Endothelial cell (in vitro differentiated cells): ENCODE data around the gene CCL17. TPM values are rescaled to one million over a fixed set of nuclear protein-coding genes. Genes with fewer than 3 reads are reported as not detected.

Experiments
- DNase-seq: peaks from one replicate; pipeline ENCODE4 v3.0.0; 2021; ENCODE audit warnings: low spot score
- H3K27ac Mint-ChIP-seq: one replicate; pipeline ENCODE4 v1.8.0; 2021; ENCODE audit warnings: mixed read lengths, inconsistent platforms; ENCODE audit not compliant: unreplicated experiment
- H3K27me3 Mint-ChIP-seq: one replicate; pipeline ENCODE4 v1.8.0; 2021; ENCODE audit warnings: mild to moderate bottlenecking, moderate library complexity, mixed read lengths, inconsistent platforms; ENCODE audit not compliant: unreplicated experiment
- H3K36me3 Mint-ChIP-seq: one replicate; pipeline ENCODE4 v1.8.0; 2021; ENCODE audit warnings: mild to moderate bottlenecking, low read depth, mixed read lengths, inconsistent platforms; ENCODE audit not compliant: unreplicated experiment
- H3K4me1 Mint-ChIP-seq: one replicate; pipeline ENCODE4 v1.8.0; 2021; ENCODE audit warnings: mild to moderate bottlenecking, mixed read lengths, inconsistent platforms; ENCODE audit not compliant: unreplicated experiment
- H3K4me3 Mint-ChIP-seq: one replicate; pipeline ENCODE4 v1.8.0; 2021; ENCODE audit warnings: mild to moderate bottlenecking, mixed read lengths, inconsistent platforms; ENCODE audit not compliant: unreplicated experiment
- H3K9me3 Mint-ChIP-seq: one replicate; pipeline ENCODE4 v1.8.0; 2021; ENCODE audit warnings: mixed read lengths, inconsistent platforms; ENCODE audit not compliant: unreplicated experiment
- total RNA-seq: library from RNA; stranded (reverse); fragmentation: NEBNext Ultra II Directional; extraction: Animal tissue kit (Norgen Biotek cat#: 25700); gene quantifications from one replicate; pipeline ENCODE4 v1.2.1, GENCODE V29; 2021; ENCODE audit not compliant: unreplicated experiment
- TF ChIP-seq, protein P1 (sequence below): fragments of 200-600 bp; sonication (generic); IDR thresholded peaks from one replicate; pipeline ENCODE4 v1.5.0; 2021; ENCODE audit warnings: antibody characterized with exemption; ENCODE audit not compliant: unreplicated experiment

Gene CCL17
- total RNA-seq, 1 donor from 2014 or later = not detected

DNA sequence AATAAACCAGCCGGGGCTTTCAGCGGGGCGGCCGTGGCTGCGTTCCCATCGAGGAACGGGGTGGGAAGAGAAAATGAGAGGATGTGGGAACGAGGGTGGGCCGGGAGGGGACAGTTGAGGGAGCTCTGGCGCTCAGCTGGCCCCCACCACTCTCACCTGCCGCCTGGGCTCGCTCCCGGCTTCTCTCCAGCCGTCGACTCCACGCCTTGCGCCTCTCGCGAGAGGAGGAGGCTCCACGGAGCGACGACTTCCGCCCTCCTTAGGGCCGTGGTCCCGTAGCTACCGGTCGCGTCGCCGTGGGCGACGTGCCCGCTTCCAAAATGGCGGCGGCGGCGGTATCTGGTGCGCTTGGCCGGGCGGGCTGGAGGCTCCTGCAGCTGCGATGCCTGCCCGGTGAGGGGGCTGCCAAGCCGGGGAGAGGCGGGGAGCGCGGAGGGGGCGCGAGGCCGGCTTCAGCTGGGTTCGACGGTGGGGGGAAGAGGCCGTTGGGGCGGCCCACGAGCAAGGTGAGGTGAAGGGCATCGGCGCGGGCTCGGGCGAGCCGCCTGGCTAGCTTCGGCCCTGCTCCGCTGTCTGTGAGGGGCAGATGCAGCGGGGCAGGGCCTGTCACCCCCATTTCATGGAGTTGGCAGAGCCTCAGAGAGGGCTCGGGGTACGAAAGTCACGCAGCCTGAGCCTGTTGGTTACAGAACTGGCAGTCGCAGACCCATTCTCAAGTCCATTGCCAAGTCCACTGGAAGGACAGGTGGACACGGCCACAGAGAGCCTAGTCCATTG, 42.8 kb downstream of the CCL17 start, which contains the start of the genes CIAPIN1 and COQ9:
Gene CIAPIN1, minus strand, starts transcription at position 200 of the 777 bp plus-strand sequence. CDS start 6,457 bp downstream, outside the sequence.
Gene COQ9, plus strand, starts transcription at position 294 of the 777 bp plus-strand sequence. Its CDS starts 27 bp downstream, at position 321.
- peak within 1 kb of the TSS; percentile 74 for H3K27ac Mint-ChIP-seq
- peak; percentile 93 for DNase-seq

DNA sequence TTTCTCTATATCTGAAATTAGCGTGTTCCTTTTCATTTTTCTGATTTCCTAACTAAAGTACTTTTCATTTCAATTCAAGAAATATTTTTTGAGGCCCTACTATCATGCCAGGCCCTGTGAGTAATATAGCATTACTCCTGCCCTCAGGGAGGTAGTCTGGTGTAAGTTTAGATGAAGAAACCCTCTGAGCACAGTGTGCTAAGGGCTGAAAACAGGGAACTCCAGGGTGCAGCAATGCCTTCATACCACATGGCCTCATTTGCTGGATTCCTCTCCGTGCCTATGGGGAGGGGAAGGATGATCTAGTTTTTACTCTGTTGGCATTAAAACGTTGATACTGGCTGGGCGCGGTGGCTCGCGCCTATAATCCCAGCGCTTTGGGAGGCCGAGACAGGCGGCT, 47.5 kb downstream of the CCL17 start:
- H3K36me3 Mint-ChIP-seq = peaks cover 16% of the 10 kb centered on the region
- peaks cover 7% of the 10 kb centered on the region for H3K4me1 Mint-ChIP-seq
- no peaks in the 10 kb centered on the region for H3K9me3 Mint-ChIP-seq
- H3K27ac Mint-ChIP-seq = no peak overlapping the region
- no peak for DNase-seq
- TF ChIP-seq, protein P1, sequence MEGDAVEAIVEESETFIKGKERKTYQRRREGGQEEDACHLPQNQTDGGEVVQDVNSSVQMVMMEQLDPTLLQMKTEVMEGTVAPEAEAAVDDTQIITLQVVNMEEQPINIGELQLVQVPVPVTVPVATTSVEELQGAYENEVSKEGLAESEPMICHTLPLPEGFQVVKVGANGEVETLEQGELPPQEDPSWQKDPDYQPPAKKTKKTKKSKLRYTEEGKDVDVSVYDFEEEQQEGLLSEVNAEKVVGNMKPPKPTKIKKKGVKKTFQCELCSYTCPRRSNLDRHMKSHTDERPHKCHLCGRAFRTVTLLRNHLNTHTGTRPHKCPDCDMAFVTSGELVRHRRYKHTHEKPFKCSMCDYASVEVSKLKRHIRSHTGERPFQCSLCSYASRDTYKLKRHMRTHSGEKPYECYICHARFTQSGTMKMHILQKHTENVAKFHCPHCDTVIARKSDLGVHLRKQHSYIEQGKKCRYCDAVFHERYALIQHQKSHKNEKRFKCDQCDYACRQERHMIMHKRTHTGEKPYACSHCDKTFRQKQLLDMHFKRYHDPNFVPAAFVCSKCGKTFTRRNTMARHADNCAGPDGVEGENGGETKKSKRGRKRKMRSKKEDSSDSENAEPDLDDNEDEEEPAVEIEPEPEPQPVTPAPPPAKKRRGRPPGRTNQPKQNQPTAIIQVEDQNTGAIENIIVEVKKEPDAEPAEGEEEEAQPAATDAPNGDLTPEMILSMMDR = no peak
- peaks cover 1% of the 10 kb centered on the region for H3K27me3 Mint-ChIP-seq
- H3K4me3 Mint-ChIP-seq = peak overlapping the region; percentile 17

More for the DNA sequence above, 42.8 kb downstream of the CCL17 start, which contains the start of the genes CIAPIN1 and COQ9:
- peaks cover 5% of the 10 kb centered on the region for H3K9me3 Mint-ChIP-seq
- peaks cover 3% of the 10 kb centered on the region for H3K36me3 Mint-ChIP-seq
- H3K4me1 Mint-ChIP-seq = peaks cover 10% of the 10 kb centered on the region
- peak within 1 kb of the TSS; percentile 95 for H3K4me3 Mint-ChIP-seq
- peaks cover 2% of the 10 kb centered on the region for H3K27me3 Mint-ChIP-seq
- TF ChIP-seq, protein P1 = no peak

- H3K4me3 Mint-ChIP-seq = peak within 1 kb of the TSS; percentile 100
- peaks cover 9% of the 10 kb centered on the region for H3K4me1 Mint-ChIP-seq
- H3K27ac Mint-ChIP-seq = peak within 1 kb of the TSS; percentile 95
- peaks cover 2% of the 10 kb centered on the region for H3K27me3 Mint-ChIP-seq
- TF ChIP-seq, protein P1 = peak; percentile 95
- peak; percentile 95 for DNase-seq
- no peaks in the 10 kb centered on the region for H3K9me3 Mint-ChIP-seq
- peaks cover 22% of the 10 kb centered on the region for H3K36me3 Mint-ChIP-seq
Observed at GRCh38 chr16:57462209-57462977, 57.8 kb downstream of the CCL17 start, which contains the start of gene POLR2C. POLR2C (plus strand) TSS chr16:57462679; CDS start chr16:57462725, 46 bp downstream.

GRCh38 chr16:57462978-57463362, 58.4 kb downstream of the CCL17 start:
- Mint-ChIP-seq H3K4me3 (peak overlapping the region; percentile 100), H3K27ac (peak overlapping the region; percentile 68), H3K9me3 (no peaks in the 10 kb centered on the region), H3K27me3 (no peaks in the 10 kb centered on the region), H3K4me1 (peaks cover 9% of the 10 kb centered on the region), H3K36me3 (peaks cover 25% of the 10 kb centered on the region)
- TF ChIP-seq, protein P1 = no peak
- DNase-seq = no peak
